ENCODE data around the gene BMPR1A. TPM values are rescaled to one million over a fixed set of nuclear protein-coding genes. Genes with fewer than 3 reads are reported as not detected.
"Not testable (repeated sequence)": the region's sequence is repeated elsewhere in the genome, so short reads cannot be mapped to it uniquely, and the experiment has no call there.

The BMPR1A gene
- total RNA-seq, 2 donors from 2014 or later = 69.4 to 96.4 TPM

- Mint-ChIP-seq H3K27ac (peak overlapping the region; percentile 8), H3K27me3 (ENCODE audit: insufficient read depth) (peaks cover 19% of the 10 kb centered on the region), H3K4me1 (no peaks in the 10 kb centered on the region), H3K9me3 (no peaks in the 10 kb centered on the region), H3K36me3 (ENCODE audit: low read depth) (peaks cover 4% of the 10 kb centered on the region), H3K4me3 (no peak overlapping the region)
- H3K27ac ChIP-seq (ENCODE audit: low read depth, low read length) = no peak overlapping the region
- no peak overlapping the region for H3K9ac ChIP-seq (ENCODE audit: extremely low read depth, low read length, poor library complexity, severe bottlenecking)
- WGBS, 2 experiments (ENCODE audit: insufficient coverage in 1 of 2, insufficient read length in 1 of 2) = 87 to 88% methylated on average over 6 of the region's 6 CpGs
- no peak for TF ChIP-seq CTCF (conservative IDR thresholded peaks at IDR 0.05)
- H3K9me3 ChIP-seq (ENCODE audit: control insufficient read depth, low read length) = no peaks in the 10 kb centered on the region
- H3K27me3 ChIP-seq (ENCODE audit: control insufficient read depth, insufficient read depth, low read length, poor library complexity, severe bottlenecking) = no peaks in the 10 kb centered on the region
- H3K4me1 ChIP-seq (ENCODE audit: control insufficient read depth, insufficient read depth, low read length) = no peaks in the 10 kb centered on the region
- no peaks in the 10 kb centered on the region for H3K36me3 ChIP-seq (ENCODE audit: control insufficient read depth, insufficient read depth, low read length)
- DNase-seq = peak; percentile 49
- no peak overlapping the region for H3K4me3 ChIP-seq (ENCODE audit: low read length)
Observed at GRCh38 chr10:86937502-86938154, 181.2 kb downstream of the BMPR1A start.

- H3K9me3 ChIP-seq (ENCODE audit: control insufficient read depth, low read length) = no peaks in the 10 kb centered on the region
- no peak overlapping the region for H3K9ac ChIP-seq (ENCODE audit: extremely low read depth, low read length, poor library complexity, severe bottlenecking)
- 93 to 100% methylated on average over 1 to 2 of the region's 2 CpGs for WGBS, 2 experiments (ENCODE audit: insufficient coverage in 1 of 2, insufficient read length in 1 of 2)
- H3K27me3 Mint-ChIP-seq (ENCODE audit: insufficient read depth) = peaks cover 23% of the 10 kb centered on the region
- H3K9me3 Mint-ChIP-seq = no peaks in the 10 kb centered on the region
- H3K27ac ChIP-seq (ENCODE audit: low read depth, low read length) = no peak overlapping the region
- H3K4me3 Mint-ChIP-seq = no peak overlapping the region
- no peaks in the 10 kb centered on the region for H3K27me3 ChIP-seq (ENCODE audit: control insufficient read depth, insufficient read depth, low read length, poor library complexity, severe bottlenecking)
- H3K36me3 ChIP-seq (ENCODE audit: control insufficient read depth, insufficient read depth, low read length) = no peaks in the 10 kb centered on the region
- no peak overlapping the region for H3K4me3 ChIP-seq (ENCODE audit: low read length)
- H3K4me1 Mint-ChIP-seq = no peaks in the 10 kb centered on the region
- H3K36me3 Mint-ChIP-seq (ENCODE audit: low read depth) = peaks cover 2% of the 10 kb centered on the region
- no peak for TF ChIP-seq CTCF (conservative IDR thresholded peaks at IDR 0.05)
- DNase-seq = peak; percentile 56
- no peak overlapping the region for H3K27ac Mint-ChIP-seq
- no peaks in the 10 kb centered on the region for H3K4me1 ChIP-seq (ENCODE audit: control insufficient read depth, insufficient read depth, low read length)
Observed at GRCh38 chr10:86938260-86938659, 181.8 kb downstream of the BMPR1A start.

GRCh38 chr10:86940076-86940475 lies 183.7 kb downstream of the BMPR1A start:
- H3K27ac Mint-ChIP-seq; H3K4me3 Mint-ChIP-seq; DNase-seq; H3K36me3 ChIP-seq (ENCODE audit: control insufficient read depth, insufficient read depth, low read length); H3K4me3 ChIP-seq (ENCODE audit: low read length); H3K36me3 Mint-ChIP-seq (ENCODE audit: low read depth); H3K9me3 Mint-ChIP-seq; H3K4me1 Mint-ChIP-seq; H3K27me3 ChIP-seq (ENCODE audit: control insufficient read depth, insufficient read depth, low read length, poor library complexity, severe bottlenecking); H3K27ac ChIP-seq (ENCODE audit: low read depth, low read length); H3K9ac ChIP-seq (ENCODE audit: extremely low read depth, low read length, poor library complexity, severe bottlenecking); H3K4me1 ChIP-seq (ENCODE audit: control insufficient read depth, insufficient read depth, low read length); H3K9me3 ChIP-seq (ENCODE audit: control insufficient read depth, low read length): not testable (repeated sequence)
- WGBS, 2 experiments (ENCODE audit: insufficient coverage in 1 of 2, insufficient read length in 1 of 2) = 96% methylated on average over 10 to 16 of the region's 16 CpGs
- peaks cover 35% of the 10 kb centered on the region for H3K27me3 Mint-ChIP-seq (ENCODE audit: insufficient read depth)

- Mint-ChIP-seq H3K4me3 (no peak overlapping the region), H3K9me3 (no peaks in the 10 kb centered on the region)
Observed at GRCh38 chr10:86940677-86941076, 184.3 kb downstream of the BMPR1A start.

More at GRCh38 chr10:86940677-86941076, 184.3 kb downstream of the BMPR1A start:
- Histone ChIP-seq H3K4me3 (ENCODE audit: low read length) (no peak overlapping the region), H3K9me3 (ENCODE audit: control insufficient read depth, low read length) (no peaks in the 10 kb centered on the region), H3K27ac (ENCODE audit: low read depth, low read length) (no peak overlapping the region), H3K9ac (ENCODE audit: extremely low read depth, low read length, poor library complexity, severe bottlenecking) (no peak overlapping the region), H3K27me3 (ENCODE audit: control insufficient read depth, insufficient read depth, low read length, poor library complexity, severe bottlenecking) (no peaks in the 10 kb centered on the region), H3K4me1 (ENCODE audit: control insufficient read depth, insufficient read depth, low read length) (no peaks in the 10 kb centered on the region), H3K36me3 (ENCODE audit: control insufficient read depth, insufficient read depth, low read length) (no peaks in the 10 kb centered on the region)
- no peak overlapping the region for H3K27ac Mint-ChIP-seq
- peaks cover 3% of the 10 kb centered on the region for H3K4me1 Mint-ChIP-seq
- DNase-seq = peak; percentile 49
- H3K27me3 Mint-ChIP-seq (ENCODE audit: insufficient read depth) = peaks cover 36% of the 10 kb centered on the region
- peaks cover 3% of the 10 kb centered on the region for H3K36me3 Mint-ChIP-seq (ENCODE audit: low read depth)
- TF ChIP-seq CTCF (conservative IDR thresholded peaks at IDR 0.05) = no peak
- WGBS, 2 experiments (ENCODE audit: insufficient coverage in 1 of 2, insufficient read length in 1 of 2) = 81 to 100% methylated on average over 3 to 6 of the region's 6 CpGs
